Right renal cortex interstitium (tissue), 3 donors: ENCODE data around the gene KAT5. TPM values are rescaled to one million over a fixed set of nuclear protein-coding genes. Genes with fewer than 3 reads are reported as not detected.
"Not testable (repeated sequence)": the region's sequence is repeated elsewhere in the genome, so short reads cannot be mapped to it uniquely, and the experiment has no call there.

ENCODE experiments used
- DNase-seq, 3 donors: peaks; one replicate each; pipeline ENCODE4 v3.0.0-alpha.2; 2013; ENCODE audit warnings: low read depth in 3 of 3, low spot score in 2 of 3
- polyA plus RNA-seq, 3 donors: library from polyadenylated mRNA; unstranded; fragments of 120-200 nt; gene quantifications; one replicate each; pipeline ENCODE4 v1.2.1, GENCODE V29; 2013; ENCODE audit not compliant: insufficient read length in 3 of 3

Gene KAT5
- polyA plus RNA-seq, 3 donors: 64.9 to 72.9 (median 69.0) TPM

GRCh38 chr11:65708451-65708850 lies 3.6 kb upstream of the KAT5 start:
- DNase-seq: no peak

- no peak for DNase-seq
Observed at GRCh38 chr11:65709661-65710060, 2.4 kb upstream of the KAT5 start.

- DNase-seq: no peak
Observed at GRCh38 chr11:65710421-65710820, 1.6 kb upstream of the KAT5 start.

- DNase-seq: no peak
Observed at GRCh38 chr11:65712633-65713076, 603 bp downstream of the KAT5 start.

- no peak for DNase-seq
Observed at GRCh38 chr11:65713212-65713969, 1.3 kb downstream of the KAT5 start.

- DNase-seq: no peak
Observed at GRCh38 chr11:65714433-65714832, 2.4 kb downstream of the KAT5 start.

GRCh38 chr11:65716302-65716701 lies 4.2 kb downstream of the KAT5 start:
- DNase-seq: no peak

- no peak for DNase-seq
Observed at GRCh38 chr11:65716774-65717405, 4.8 kb downstream of the KAT5 start.

GRCh38 chr11:65717906-65718305 lies 5.9 kb downstream of the KAT5 start:
- no peak for DNase-seq

GRCh38 chr11:65718531-65718930 lies 6.5 kb downstream of the KAT5 start:
- DNase-seq: no peak

- DNase-seq: no peak
Observed at GRCh38 chr11:65718964-65719492, 7.0 kb downstream of the KAT5 start.

- no peak for DNase-seq
Observed at GRCh38 chr11:65719871-65720210, 7.8 kb downstream of the KAT5 start.

GRCh38 chr11:65720211-65720934 lies 8.3 kb downstream of the KAT5 start, which contains the start of gene RNASEH2C:
RNASEH2C (minus strand) TSS chr11:65720798; CDS start chr11:65720758, 40 bp downstream.
- DNase-seq: peak; percentile 58 to 77 (median 66)

GRCh38 chr11:65722261-65722660 lies 10.2 kb downstream of the KAT5 start:
- no peak for DNase-seq

GRCh38 chr11:65726660-65727059 lies 14.6 kb downstream of the KAT5 start:
- DNase-seq: no peak

GRCh38 chr11:65727865-65728264 lies 15.8 kb downstream of the KAT5 start:
- no peak for DNase-seq

- no peak for DNase-seq
Observed at GRCh38 chr11:65730461-65730860, 18.4 kb downstream of the KAT5 start.

GRCh38 chr11:65735111-65735510 lies 23.1 kb downstream of the KAT5 start:
- DNase-seq: not testable (repeated sequence)

- no peak for DNase-seq
Observed at GRCh38 chr11:65736810-65737209, 24.8 kb downstream of the KAT5 start.

- DNase-seq: no peak
Observed at GRCh38 chr11:65739022-65739421, 27.0 kb downstream of the KAT5 start.

- DNase-seq: no peak
Observed at GRCh38 chr11:65741185-65741584, 29.1 kb downstream of the KAT5 start.
